SK-N-MC (cell line): ENCODE results near the gene C2CD3.
"Not testable (repeated sequence)": the region's sequence is repeated elsewhere in the genome, so short reads cannot be mapped to it uniquely, and the experiment has no call there.

Experiments
- DNase-seq: peaks from one replicate; pipeline ENCODE4 v3.0.0-alpha.2; 2011; ENCODE audit warnings: low read depth, low spot score
- H3K27ac ChIP-seq: fragments of 200-600 bp; sonication (generic); 2 replicates; pipeline ENCODE4 v1.5.1; 2016; ENCODE audit warnings: mixed run types
- H3K36me3 ChIP-seq: fragments of 200-600 bp; sonication (generic); 2 replicates; pipeline ENCODE4 v1.6.1; 2017; ENCODE audit warnings: antibody characterized with exemption, low read length, mixed read lengths; ENCODE audit not compliant: insufficient read depth
- H3K4me3 ChIP-seq: fragments of 200-600 bp; sonication (generic); 2 replicates; pipeline ENCODE4 v1.5.1; 2016
- H3K9ac ChIP-seq: fragments of 200-600 bp; sonication (generic); 2 replicates; pipeline ENCODE4 v1.8.0; 2017; ENCODE audit warnings: mixed run types, mixed read lengths; ENCODE audit not compliant: insufficient read length
- H3K9me3 ChIP-seq: fragments of 200-600 bp; sonication (generic); 2 replicates; pipeline ENCODE4 v1.6.1; 2017; ENCODE audit warnings: low read depth, mild to moderate bottlenecking, antibody characterized with exemption, low read length, moderate library complexity, mixed read lengths
- EZH2 ChIP-seq: fragments of 200-600 bp; sonication (generic); IDR thresholded peaks from one replicate; pipeline ENCODE4 v1.6.1; 2017; ENCODE audit warnings: antibody characterized with exemption
- FOXP2 ChIP-seq: optimal IDR thresholded peaks from 2 replicates; pipeline ENCODE3; 2011; ENCODE audit warnings: mild to moderate bottlenecking, moderate library complexity; ENCODE audit not compliant: insufficient read depth; ENCODE audit errors: extremely low read length, control extremely low read depth
- POLR2AphosphoS5 ChIP-seq: IDR thresholded peaks from 2 replicates; pipeline ENCODE4 v1.6.1; 2012; ENCODE audit warnings: mild to moderate bottlenecking, low read depth, low read length, borderline replicate concordance

The C2CD3 gene

DNA sequence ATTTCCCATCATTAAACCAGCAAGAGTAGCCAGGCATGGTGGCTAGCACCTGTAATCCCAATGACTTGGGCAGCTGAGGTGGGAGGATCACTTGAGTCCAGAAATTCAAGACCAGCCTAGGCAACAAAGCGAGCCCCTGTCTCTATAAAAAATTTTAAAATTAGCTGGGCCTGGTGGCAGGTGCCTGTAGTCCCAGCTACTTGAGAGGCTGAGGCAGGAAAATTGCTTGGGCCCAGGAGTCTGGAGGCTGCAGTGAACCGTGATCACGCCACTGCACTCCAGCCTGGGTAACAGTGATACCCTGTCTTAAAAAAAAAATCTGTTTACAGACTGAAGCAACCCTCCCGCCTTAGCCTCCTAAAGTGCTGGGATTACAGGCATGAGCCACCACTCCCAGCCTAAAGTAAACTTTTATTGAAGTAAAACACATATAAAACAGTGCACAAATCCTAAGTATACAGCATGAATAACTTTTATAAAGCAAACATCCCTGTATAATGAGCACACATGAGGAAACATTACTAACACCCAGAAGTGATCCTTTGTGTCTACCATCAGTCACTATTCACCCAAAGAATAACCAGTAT, 174.5 kb downstream of the C2CD3 start:
- Histone ChIP-seq H3K36me3 (no peaks in the 10 kb centered on the region), H3K9ac (no peak overlapping the region), H3K4me3 (no peak overlapping the region), H3K9me3 (no peaks in the 10 kb centered on the region), H3K27ac (no peak overlapping the region)
- TF ChIP-seq POLR2AphosphoS5 (no peak), FOXP2 (no peak), EZH2 (no peak)
- no peak for DNase-seq

DNA sequence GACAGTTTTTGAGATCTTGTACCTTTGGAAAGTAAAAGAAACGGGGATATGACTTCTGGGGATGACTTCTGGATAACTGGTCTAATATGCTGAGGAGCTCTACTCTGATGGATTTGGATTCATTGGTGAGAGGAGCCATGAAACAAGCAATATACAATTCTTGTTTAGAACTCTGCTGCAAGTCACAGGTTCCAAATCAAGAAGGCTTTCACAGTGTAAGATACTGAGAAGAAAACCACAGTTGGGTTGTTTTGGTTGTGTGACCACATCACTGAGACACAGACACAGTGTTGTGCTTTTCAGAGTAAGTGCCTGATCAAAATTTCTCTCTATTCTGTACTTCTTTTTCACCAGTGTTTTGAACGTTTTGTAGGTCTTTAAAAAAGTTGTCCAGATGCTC, 175.1 kb downstream of the C2CD3 start:
- Histone ChIP-seq H3K4me3 (no peak overlapping the region), H3K36me3 (no peaks in the 10 kb centered on the region), H3K9ac (no peak overlapping the region), H3K9me3 (no peaks in the 10 kb centered on the region), H3K27ac (no peak overlapping the region)
- no peak for TF ChIP-seq POLR2AphosphoS5
- TF ChIP-seq FOXP2, result no peak
- DNase-seq, result no peak

DNA sequence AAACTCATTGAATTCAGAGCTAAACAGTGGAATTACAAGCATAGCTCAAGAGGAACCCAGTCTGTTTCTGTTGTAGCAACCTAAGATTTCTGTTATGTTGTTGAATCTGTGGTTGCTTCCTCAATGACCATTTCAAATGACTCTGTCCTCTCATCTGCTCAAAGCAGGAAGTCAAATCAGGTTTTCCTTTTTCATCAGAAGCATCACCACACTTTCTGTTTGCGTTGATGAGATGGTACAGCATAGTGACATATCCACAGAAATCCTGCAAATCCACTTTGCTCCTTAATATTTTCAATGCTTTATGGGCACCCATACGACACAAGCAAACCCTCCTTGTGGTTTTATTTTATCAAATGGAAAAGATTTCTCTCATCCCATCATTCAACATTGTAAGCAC, 175.6 kb downstream of the C2CD3 start:
- no peaks in the 10 kb centered on the region for H3K36me3 ChIP-seq
- no peak overlapping the region for H3K4me3 ChIP-seq
- no peaks in the 10 kb centered on the region for H3K9me3 ChIP-seq
- no peak overlapping the region for H3K27ac ChIP-seq
- DNase-seq, result no peak
- no peak for TF ChIP-seq FOXP2
- no peak for TF ChIP-seq EZH2
- TF ChIP-seq POLR2AphosphoS5, result no peak
- no peak overlapping the region for H3K9ac ChIP-seq

DNA sequence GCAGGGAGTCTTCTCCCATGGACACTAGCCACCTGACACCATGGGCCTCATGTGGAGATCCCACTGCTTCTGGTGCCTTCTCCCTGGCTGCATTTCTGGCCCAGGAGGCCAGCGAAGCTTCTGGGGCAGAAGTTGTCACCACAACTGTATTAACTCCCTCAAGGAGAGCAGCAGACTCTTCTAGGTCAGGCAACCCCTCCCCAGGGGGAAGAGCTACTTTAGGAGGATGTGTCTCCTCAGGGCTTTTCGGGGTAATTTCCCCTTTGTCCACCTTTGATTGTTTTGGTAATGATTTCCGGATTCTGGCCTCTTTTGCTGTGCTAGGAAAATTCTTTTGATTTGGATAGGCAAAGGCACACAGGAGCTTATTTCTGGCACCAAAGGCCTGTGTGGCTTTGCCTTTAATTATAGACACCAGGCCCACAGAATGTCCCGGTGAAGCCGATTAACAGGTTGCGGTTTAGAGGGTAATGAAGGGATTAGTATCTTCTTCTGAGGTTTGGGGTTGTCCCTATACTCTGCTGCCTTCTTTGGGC, 179.3 kb downstream of the C2CD3 start:
- Histone ChIP-seq H3K36me3 (no peaks in the 10 kb centered on the region), H3K9me3 (no peaks in the 10 kb centered on the region), H3K9ac (no peak overlapping the region), H3K4me3 (no peak overlapping the region), H3K27ac (no peak overlapping the region)
- no peak for TF ChIP-seq FOXP2
- TF ChIP-seq POLR2AphosphoS5, result no peak
- no peak for TF ChIP-seq EZH2
- DNase-seq, result no peak

DNA sequence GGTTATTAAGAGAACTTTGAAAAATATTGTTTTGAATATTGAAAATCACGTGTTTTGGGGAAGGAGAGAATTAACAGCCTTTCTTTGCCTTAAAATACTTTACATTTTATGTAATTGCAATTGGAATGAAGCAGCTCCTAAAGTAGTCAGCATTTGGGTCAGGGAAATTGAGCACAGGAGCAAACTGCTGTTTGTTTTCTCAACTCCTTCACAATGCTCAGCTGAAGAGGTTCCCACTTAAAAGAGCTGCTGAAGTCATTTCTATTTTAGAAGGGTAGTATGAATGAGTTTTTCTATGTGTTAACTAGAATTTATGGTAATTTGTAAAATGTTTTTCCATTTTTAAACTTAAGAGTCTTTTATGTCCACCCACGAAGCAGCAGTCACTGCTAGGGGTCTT, 180.1 kb downstream of the C2CD3 start:
- Histone ChIP-seq H3K4me3 (no peak overlapping the region), H3K9ac (no peak overlapping the region), H3K27ac (no peak overlapping the region), H3K36me3 (no peaks in the 10 kb centered on the region), H3K9me3 (no peaks in the 10 kb centered on the region)
- no peak for DNase-seq
- TF ChIP-seq POLR2AphosphoS5 (no peak), EZH2 (no peak), FOXP2 (no peak)

DNA sequence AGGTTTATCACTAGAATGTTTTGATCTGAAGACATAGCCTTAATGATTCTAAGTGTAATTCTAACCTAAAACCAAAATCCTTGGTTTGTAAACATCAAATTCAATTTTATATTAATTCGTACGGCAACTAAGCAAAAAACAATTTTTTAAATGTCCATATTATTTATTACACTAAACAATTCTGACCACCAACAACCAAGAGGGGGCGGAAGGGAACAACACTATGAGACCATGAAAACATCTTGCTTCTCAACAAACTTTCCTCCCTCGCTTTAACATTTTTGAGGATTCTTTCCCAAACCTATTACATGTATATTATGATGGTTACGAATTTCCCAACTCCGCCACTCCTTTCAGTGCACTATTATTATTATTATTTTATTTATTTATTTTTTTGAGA, 181.6 kb downstream of the C2CD3 start:
- no peak for TF ChIP-seq FOXP2
- no peak for TF ChIP-seq POLR2AphosphoS5
- no peak for TF ChIP-seq EZH2
- DNase-seq, result no peak
- no peaks in the 10 kb centered on the region for H3K36me3 ChIP-seq
- H3K9me3 ChIP-seq, result no peaks in the 10 kb centered on the region
- H3K4me3 ChIP-seq, result no peak overlapping the region
- no peak overlapping the region for H3K9ac ChIP-seq
- H3K27ac ChIP-seq, result no peak overlapping the region

DNA sequence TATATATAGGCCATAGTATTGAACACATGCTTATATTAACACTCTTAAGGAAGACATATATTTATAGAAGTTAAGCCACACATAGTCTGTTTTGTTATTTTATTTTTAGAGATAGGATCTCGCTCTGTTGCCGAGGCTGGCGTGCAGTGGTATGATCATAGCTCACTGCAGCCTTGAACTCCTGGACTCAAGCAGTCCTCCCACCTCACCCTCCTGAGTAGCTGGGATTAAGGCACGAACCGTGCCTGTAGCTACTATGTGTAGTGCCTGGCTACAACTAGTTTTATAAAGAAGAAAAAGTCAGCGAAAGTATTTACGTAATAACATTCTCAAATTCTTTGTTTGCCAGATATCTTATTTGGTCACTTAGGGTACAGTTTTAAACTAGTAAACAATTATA, 182.6 kb downstream of the C2CD3 start:
- no peak for DNase-seq
- no peaks in the 10 kb centered on the region for H3K9me3 ChIP-seq
- no peak overlapping the region for H3K9ac ChIP-seq
- TF ChIP-seq EZH2, result no peak
- no peak for TF ChIP-seq POLR2AphosphoS5
- TF ChIP-seq FOXP2, result no peak
- H3K36me3 ChIP-seq, result no peaks in the 10 kb centered on the region
- H3K4me3 ChIP-seq, result no peak overlapping the region
- no peak overlapping the region for H3K27ac ChIP-seq

DNA sequence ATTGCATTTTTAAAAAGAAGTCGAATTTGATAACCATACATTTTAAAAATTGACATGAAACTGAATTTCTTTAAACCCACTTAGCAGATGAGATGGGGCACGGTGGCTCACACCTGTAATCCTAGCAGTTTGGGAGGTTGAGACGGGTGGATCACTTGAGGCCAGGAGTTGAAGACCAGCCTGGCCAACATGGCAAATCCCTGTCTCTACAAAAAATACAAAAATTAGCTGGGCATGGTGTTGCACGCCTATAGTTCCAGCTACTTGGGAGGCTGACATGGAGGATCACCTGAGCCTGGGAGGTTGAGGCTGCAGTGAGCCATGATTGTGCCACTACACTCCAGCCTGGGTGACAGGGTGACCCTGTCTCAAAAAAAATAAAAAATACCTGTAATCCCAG, 185.1 kb downstream of the C2CD3 start:
- not testable (repeated sequence) for H3K27ac ChIP-seq, H3K4me3 ChIP-seq, H3K9ac ChIP-seq, H3K9me3 ChIP-seq, H3K36me3 ChIP-seq, DNase-seq
